ENCODE results near the gene MTHFSD.
A peak's percentile ranks its signal among the peaks of the same experiment; 100 is the strongest.

Gene MTHFSD

DNA sequence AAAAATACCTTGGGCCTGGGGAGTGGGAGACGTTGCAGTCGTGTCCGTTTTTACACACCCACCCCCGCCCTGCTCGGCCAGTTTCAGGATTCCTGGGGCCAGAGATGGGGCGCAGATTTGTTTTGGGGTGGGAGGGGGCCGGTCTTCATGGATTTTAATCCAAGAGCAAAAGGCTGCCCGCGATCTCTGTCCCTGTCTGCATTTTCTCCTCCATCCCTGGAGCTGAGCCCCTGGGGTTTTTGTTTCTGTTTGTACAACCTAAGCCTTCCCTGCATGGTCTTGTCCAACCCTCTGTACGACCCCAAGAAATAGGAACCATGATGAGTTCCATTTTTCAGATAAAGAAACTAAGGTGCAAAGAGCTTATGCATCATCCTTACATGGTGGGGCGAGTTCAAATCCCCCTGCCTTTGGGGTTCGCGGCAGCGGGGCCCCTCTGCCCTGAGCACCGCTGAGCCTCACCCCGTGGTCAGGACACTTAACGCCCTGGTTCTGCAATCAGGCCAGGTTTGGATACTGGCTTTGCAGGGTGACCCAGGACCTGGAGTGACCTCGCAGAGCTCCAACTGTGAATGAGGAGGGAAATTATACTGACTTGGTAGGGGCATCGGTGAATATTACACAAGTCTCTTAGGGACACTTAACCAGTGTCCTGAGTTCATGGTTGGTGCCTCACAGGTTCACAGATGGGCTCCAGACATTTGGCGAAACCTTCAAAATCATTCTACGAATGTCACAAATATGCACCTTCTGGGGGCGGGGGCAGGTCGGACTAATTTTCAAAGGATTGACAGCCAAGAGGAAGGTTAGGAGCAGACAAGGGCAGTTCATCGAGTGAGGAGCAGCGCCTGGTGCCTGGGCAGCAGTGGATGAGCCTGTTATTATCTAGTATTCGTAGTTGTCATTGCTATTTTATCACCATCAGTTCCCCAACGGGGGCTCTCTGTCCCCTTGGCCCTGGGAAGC lies 48.9 kb downstream of the MTHFSD start:
- H3K4me1 ChIP-seq (ENCODE audit: control insufficient read depth, insufficient read depth, low read length), result peaks cover 9% of the 10 kb centered on the region
- no peak for DNase-seq (ENCODE audit: low read depth)
- no peak overlapping the region for H3K9ac ChIP-seq (ENCODE audit: low read length)
- H3K4me3 ChIP-seq (ENCODE audit: low read length), result no peak overlapping the region
- H3K36me3 ChIP-seq (ENCODE audit: control insufficient read depth, insufficient read depth, low read length, severe bottlenecking), result no peaks in the 10 kb centered on the region
- H3K27me3 ChIP-seq (replicated peaks; ENCODE audit: control insufficient read depth, insufficient read depth, low read length), result peaks cover 73% of the 10 kb centered on the region
- H3K9me3 ChIP-seq (ENCODE audit: control insufficient read depth, low read length), result no peaks in the 10 kb centered on the region

- H3K4me3 ChIP-seq (ENCODE audit: low read length), result no peak overlapping the region
- peak; percentile 35 for DNase-seq (ENCODE audit: low read depth)
- peaks cover 9% of the 10 kb centered on the region for H3K4me1 ChIP-seq (ENCODE audit: control insufficient read depth, insufficient read depth, low read length)
These were observed 49.7 kb downstream of the MTHFSD start for GRCh38 chr16:86505185-86505898.

DNA sequence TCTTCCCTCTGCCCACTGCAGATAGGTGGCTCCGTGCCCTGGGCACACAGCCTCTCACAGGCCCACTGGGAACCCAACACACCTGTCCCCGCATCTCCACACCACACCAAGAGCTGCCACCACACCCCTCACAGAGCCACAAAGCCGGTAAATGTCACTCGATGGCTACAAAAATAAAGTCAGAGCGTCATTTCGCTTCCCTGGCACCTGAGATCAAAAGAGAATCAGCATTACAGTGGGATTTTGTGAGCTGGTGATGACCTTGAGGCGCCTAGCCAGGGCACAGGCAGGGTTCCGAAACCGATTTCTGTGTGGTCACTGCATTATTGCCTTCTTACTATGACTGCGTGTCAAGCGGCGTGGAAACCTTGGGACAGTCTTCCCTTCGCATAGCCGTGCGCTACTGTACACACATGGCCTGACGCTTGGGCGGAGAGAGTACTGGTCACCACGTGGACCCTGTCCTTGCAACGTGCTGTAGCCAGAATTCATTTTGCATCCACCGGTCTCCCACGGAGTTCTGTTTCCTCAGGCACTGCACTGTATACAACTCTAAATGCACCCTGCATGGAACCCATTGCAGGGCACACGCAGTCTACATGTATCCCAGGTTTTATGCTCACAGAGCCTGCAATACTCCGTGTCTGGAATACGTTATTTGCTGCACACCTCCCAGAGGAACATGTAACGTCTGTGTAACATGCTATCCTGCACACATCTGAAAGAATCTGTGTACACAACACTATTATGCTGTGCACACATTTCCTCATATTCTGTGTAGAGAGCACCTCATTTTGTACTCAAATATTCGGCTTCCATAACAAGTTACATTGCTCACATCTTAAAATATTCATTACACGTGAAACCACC lies 50.5 kb downstream of the MTHFSD start:
- Histone ChIP-seq H3K9ac (ENCODE audit: low read length) (no peak overlapping the region), H3K9me3 (ENCODE audit: control insufficient read depth, low read length) (no peaks in the 10 kb centered on the region), H3K27me3 (replicated peaks; ENCODE audit: control insufficient read depth, insufficient read depth, low read length) (peaks cover 89% of the 10 kb centered on the region), H3K4me3 (ENCODE audit: low read length) (no peak overlapping the region), H3K4me1 (ENCODE audit: control insufficient read depth, insufficient read depth, low read length) (peaks cover 9% of the 10 kb centered on the region), H3K36me3 (ENCODE audit: control insufficient read depth, insufficient read depth, low read length, severe bottlenecking) (no peaks in the 10 kb centered on the region)
- no peak for DNase-seq (ENCODE audit: low read depth)

More at GRCh38 chr16:86505185-86505898, 49.7 kb downstream of the MTHFSD start:
- H3K27me3 ChIP-seq (replicated peaks; ENCODE audit: control insufficient read depth, insufficient read depth, low read length), result peaks cover 82% of the 10 kb centered on the region
- H3K36me3 ChIP-seq (ENCODE audit: control insufficient read depth, insufficient read depth, low read length, severe bottlenecking), result no peaks in the 10 kb centered on the region
- H3K9ac ChIP-seq (ENCODE audit: low read length), result no peak overlapping the region
- no peaks in the 10 kb centered on the region for H3K9me3 ChIP-seq (ENCODE audit: control insufficient read depth, low read length)

- H3K9me3 ChIP-seq (ENCODE audit: control insufficient read depth, low read length), result no peaks in the 10 kb centered on the region
- H3K9ac ChIP-seq (ENCODE audit: low read length), result no peak overlapping the region
- H3K36me3 ChIP-seq (ENCODE audit: control insufficient read depth, insufficient read depth, low read length, severe bottlenecking), result no peaks in the 10 kb centered on the region
- H3K4me3 ChIP-seq (ENCODE audit: low read length), result no peak overlapping the region
- peaks cover 10% of the 10 kb centered on the region for H3K4me1 ChIP-seq (ENCODE audit: control insufficient read depth, insufficient read depth, low read length)
- peaks cover 92% of the 10 kb centered on the region for H3K27me3 ChIP-seq (replicated peaks; ENCODE audit: control insufficient read depth, insufficient read depth, low read length)
- no peak for DNase-seq (ENCODE audit: low read depth)
These were observed 51.2 kb downstream of the MTHFSD start for GRCh38 chr16:86503830-86504229.

DNA sequence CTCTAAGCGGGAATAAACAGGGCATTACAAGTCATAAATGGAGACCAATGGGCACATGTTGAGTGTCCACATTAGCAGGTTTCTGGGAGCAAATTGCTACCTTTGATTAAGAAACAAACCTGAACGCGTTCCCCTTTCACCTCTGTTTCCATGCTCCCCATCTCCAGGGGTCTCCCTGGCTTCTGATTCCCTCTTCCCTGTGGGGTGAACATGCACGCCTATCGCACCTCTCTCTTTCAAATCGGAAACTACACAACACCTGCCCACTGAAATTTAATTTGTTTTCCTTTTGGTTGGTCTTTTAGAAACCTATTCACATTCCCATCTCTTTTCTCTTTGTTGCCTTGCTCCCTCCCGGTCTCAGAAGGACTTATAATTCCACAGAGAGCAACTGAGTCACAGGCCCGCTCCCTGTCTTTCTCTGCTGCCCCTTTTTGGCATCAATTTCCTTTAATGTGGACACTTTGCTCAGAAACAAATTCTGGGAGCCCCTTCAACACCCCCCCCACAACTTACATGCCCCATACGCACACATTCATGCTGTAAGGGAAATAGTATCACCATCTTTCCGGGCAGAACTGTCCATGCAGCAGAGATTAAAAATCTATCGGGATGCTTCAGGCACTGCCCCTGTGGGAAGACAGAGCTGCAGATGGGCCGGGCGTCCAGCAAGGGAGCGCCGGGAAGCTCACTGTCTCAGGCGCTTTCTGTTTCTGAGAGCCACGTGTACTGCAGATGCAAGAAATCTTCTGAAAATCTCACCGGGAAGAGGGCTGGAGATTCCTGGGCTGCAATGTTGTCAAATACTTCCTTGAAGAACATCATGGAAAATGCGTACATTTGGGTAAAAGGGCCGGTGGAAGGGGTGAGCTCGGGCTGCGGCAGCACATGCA lies 51.9 kb downstream of the MTHFSD start:
- DNase-seq (ENCODE audit: low read depth), result no peak
- no peak overlapping the region for H3K4me3 ChIP-seq (ENCODE audit: low read length)

GRCh38 chr16:86501989-86502855 lies 52.8 kb downstream of the MTHFSD start:
- H3K4me1 ChIP-seq (ENCODE audit: control insufficient read depth, insufficient read depth, low read length), result peaks cover 12% of the 10 kb centered on the region
- no peak overlapping the region for H3K4me3 ChIP-seq (ENCODE audit: low read length)
- H3K9ac ChIP-seq (ENCODE audit: low read length), result no peak overlapping the region
- no peaks in the 10 kb centered on the region for H3K9me3 ChIP-seq (ENCODE audit: control insufficient read depth, low read length)
- no peak for DNase-seq (ENCODE audit: low read depth)
- H3K27me3 ChIP-seq (replicated peaks; ENCODE audit: control insufficient read depth, insufficient read depth, low read length), result peaks cover 87% of the 10 kb centered on the region
- no peaks in the 10 kb centered on the region for H3K36me3 ChIP-seq (ENCODE audit: control insufficient read depth, insufficient read depth, low read length, severe bottlenecking)

More for the DNA sequence above, 51.9 kb downstream of the MTHFSD start:
- Histone ChIP-seq H3K36me3 (ENCODE audit: control insufficient read depth, insufficient read depth, low read length, severe bottlenecking) (no peaks in the 10 kb centered on the region), H3K9ac (ENCODE audit: low read length) (no peak overlapping the region), H3K4me1 (ENCODE audit: control insufficient read depth, insufficient read depth, low read length) (peaks cover 12% of the 10 kb centered on the region), H3K27me3 (replicated peaks; ENCODE audit: control insufficient read depth, insufficient read depth, low read length) (peaks cover 94% of the 10 kb centered on the region), H3K9me3 (ENCODE audit: control insufficient read depth, low read length) (no peaks in the 10 kb centered on the region)

DNA sequence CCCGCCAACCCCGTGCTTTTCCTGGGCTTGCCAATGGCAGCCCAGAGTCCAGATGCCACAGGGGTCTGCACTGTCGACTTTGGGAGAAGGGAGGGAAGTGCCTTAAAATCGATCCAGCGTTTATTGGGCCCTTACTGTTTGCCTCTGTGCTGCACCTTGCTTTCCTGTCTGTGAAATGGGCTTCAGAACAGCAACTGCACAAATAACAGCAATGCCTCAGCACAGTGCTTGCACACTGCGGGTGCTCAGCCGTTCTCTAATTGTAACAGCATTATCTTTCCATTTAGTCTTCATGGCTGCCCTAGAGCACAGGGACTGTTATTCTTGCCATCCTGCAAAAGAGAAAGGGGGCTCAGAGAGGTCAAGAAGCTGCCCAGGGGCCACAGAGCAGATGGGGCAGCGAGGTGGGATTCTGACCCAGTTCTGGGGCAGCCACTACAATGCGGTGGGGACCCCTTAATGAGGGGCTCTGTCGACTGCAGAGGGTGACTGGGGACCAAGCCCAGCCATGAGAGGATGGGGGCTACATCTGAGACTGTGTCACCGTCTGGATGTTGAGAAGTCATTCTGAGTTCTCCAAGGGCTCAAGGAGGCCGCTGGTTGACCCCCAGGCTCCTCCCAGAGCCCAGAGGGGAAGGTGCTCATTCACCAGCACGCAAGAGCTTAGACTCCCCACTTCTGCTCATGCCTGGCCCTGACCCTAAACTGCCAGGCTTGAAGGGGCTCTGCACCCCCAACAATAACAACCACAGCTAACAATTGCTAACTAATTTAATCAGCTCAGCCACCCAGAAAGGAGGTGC lies 54.1 kb downstream of the MTHFSD start:
- peaks cover 84% of the 10 kb centered on the region for H3K27me3 ChIP-seq (replicated peaks; ENCODE audit: control insufficient read depth, insufficient read depth, low read length)
- H3K9me3 ChIP-seq (ENCODE audit: control insufficient read depth, low read length), result no peaks in the 10 kb centered on the region
- H3K4me1 ChIP-seq (ENCODE audit: control insufficient read depth, insufficient read depth, low read length), result peaks cover 12% of the 10 kb centered on the region
- no peak for DNase-seq (ENCODE audit: low read depth)
- no peaks in the 10 kb centered on the region for H3K36me3 ChIP-seq (ENCODE audit: control insufficient read depth, insufficient read depth, low read length, severe bottlenecking)
- H3K4me3 ChIP-seq (ENCODE audit: low read length), result no peak overlapping the region
- H3K9ac ChIP-seq (ENCODE audit: low read length), result no peak overlapping the region

- H3K9me3 ChIP-seq (ENCODE audit: control insufficient read depth, low read length), result no peaks in the 10 kb centered on the region
- H3K9ac ChIP-seq (ENCODE audit: low read length), result no peak overlapping the region
- DNase-seq (ENCODE audit: low read depth), result no peak
- no peak overlapping the region for H3K4me3 ChIP-seq (ENCODE audit: low read length)
- no peaks in the 10 kb centered on the region for H3K36me3 ChIP-seq (ENCODE audit: control insufficient read depth, insufficient read depth, low read length, severe bottlenecking)
- H3K27me3 ChIP-seq (replicated peaks; ENCODE audit: control insufficient read depth, insufficient read depth, low read length), result peaks cover 88% of the 10 kb centered on the region
- peaks cover 9% of the 10 kb centered on the region for H3K4me1 ChIP-seq (ENCODE audit: control insufficient read depth, insufficient read depth, low read length)
These were observed 54.9 kb downstream of the MTHFSD start for GRCh38 chr16:86499889-86500707.

- no peak overlapping the region for H3K4me3 ChIP-seq (ENCODE audit: low read length)
- H3K9ac ChIP-seq (ENCODE audit: low read length), result no peak overlapping the region
- DNase-seq (ENCODE audit: low read depth), result no peak
- no peaks in the 10 kb centered on the region for H3K36me3 ChIP-seq (ENCODE audit: control insufficient read depth, insufficient read depth, low read length, severe bottlenecking)
- peaks cover 88% of the 10 kb centered on the region for H3K27me3 ChIP-seq (replicated peaks; ENCODE audit: control insufficient read depth, insufficient read depth, low read length)
- H3K9me3 ChIP-seq (ENCODE audit: control insufficient read depth, low read length), result no peaks in the 10 kb centered on the region
- peaks cover 8% of the 10 kb centered on the region for H3K4me1 ChIP-seq (ENCODE audit: control insufficient read depth, insufficient read depth, low read length)
These were observed 55.6 kb downstream of the MTHFSD start for GRCh38 chr16:86499440-86499786.
